Measurements from ENCODE around the gene NBEAL2. TPM values are rescaled to one million over a fixed set of nuclear protein-coding genes. Genes with fewer than 3 reads are reported as not detected.

NBEAL2 gene
- total RNA-seq, 1 experiment from 2014 or later = 80.0 TPM

DNA sequence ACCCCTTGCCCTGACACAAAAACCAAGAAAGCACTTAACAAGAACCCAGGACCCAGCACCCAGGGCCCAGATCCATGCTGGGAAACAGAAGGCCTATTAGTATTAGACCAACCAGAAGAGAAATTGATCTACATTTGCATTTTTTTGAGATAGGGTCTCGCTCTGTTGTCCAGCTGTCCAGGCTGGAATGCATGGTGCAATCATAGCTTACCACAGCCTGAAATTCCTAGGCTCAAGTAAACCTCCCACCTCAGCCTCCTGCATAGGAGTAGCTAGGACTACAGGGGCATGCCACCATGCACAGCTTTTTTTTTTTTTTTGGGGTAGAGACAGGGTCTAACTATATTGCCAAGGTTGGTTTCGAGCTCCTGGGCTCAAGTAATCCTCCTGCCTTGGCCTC, 29.3 kb upstream of the NBEAL2 start:
- Mint-ChIP-seq H3K27ac (no peak overlapping the region), H3K9me3 (no peaks in the 10 kb centered on the region), H3K27me3 (ENCODE audit: low read depth) (no peaks in the 10 kb centered on the region), H3K36me3 (peaks cover 3% of the 10 kb centered on the region; the same call in 1 of the 2 replicates), H3K4me3 (no peak overlapping the region), H3K4me1 (peaks cover 73% of the 10 kb centered on the region)
- ChIA-PET POLR2A (interaction anchor here (0.6 kb wide), 1 partner anchor 126 kb away, joined by 3 read pairs; no protein-coding TSS in a partner anchor), CTCF (interaction anchor here (0.6 to 1.1 kb wide), 3 partner anchors 26 to 1674 kb away, joined by 3 to 8 read pairs (median 3); no protein-coding TSS in a partner anchor)
- ATAC-seq = no peak
- TF ChIP-seq NR1H2 (CRISPR knock-in tag; IDR thresholded peaks at IDR 0.05) (no peak), ZNF138 (CRISPR knock-in tag; conservative IDR thresholded peaks at IDR 0.05) (no peak), JAZF1 (CRISPR knock-in tag; IDR thresholded peaks at IDR 0.05) (no peak), EMX1 (CRISPR knock-in tag; IDR thresholded peaks at IDR 0.05) (no peak), SOX15 (CRISPR knock-in tag; IDR thresholded peaks at IDR 0.05) (no peak)
- TF ChIP-seq, protein P1, sequence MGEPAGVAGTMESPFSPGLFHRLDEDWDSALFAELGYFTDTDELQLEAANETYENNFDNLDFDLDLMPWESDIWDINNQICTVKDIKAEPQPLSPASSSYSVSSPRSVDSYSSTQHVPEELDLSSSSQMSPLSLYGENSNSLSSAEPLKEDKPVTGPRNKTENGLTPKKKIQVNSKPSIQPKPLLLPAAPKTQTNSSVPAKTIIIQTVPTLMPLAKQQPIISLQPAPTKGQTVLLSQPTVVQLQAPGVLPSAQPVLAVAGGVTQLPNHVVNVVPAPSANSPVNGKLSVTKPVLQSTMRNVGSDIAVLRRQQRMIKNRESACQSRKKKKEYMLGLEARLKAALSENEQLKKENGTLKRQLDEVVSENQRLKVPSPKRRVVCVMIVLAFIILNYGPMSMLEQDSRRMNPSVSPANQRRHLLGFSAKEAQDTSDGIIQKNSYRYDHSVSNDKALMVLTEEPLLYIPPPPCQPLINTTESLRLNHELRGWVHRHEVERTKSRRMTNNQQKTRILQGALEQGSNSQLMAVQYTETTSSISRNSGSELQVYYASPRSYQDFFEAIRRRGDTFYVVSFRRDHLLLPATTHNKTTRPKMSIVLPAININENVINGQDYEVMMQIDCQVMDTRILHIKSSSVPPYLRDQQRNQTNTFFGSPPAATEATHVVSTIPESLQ (CRISPR knock-in tag; IDR thresholded peaks at IDR 0.05) = no peak
- TF ChIP-seq, protein P2, sequence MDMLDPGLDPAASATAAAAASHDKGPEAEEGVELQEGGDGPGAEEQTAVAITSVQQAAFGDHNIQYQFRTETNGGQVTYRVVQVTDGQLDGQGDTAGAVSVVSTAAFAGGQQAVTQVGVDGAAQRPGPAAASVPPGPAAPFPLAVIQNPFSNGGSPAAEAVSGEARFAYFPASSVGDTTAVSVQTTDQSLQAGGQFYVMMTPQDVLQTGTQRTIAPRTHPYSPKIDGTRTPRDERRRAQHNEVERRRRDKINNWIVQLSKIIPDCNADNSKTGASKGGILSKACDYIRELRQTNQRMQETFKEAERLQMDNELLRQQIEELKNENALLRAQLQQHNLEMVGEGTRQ (CRISPR knock-in tag; IDR thresholded peaks at IDR 0.05) = no peak
- TF ChIP-seq, protein P3, sequence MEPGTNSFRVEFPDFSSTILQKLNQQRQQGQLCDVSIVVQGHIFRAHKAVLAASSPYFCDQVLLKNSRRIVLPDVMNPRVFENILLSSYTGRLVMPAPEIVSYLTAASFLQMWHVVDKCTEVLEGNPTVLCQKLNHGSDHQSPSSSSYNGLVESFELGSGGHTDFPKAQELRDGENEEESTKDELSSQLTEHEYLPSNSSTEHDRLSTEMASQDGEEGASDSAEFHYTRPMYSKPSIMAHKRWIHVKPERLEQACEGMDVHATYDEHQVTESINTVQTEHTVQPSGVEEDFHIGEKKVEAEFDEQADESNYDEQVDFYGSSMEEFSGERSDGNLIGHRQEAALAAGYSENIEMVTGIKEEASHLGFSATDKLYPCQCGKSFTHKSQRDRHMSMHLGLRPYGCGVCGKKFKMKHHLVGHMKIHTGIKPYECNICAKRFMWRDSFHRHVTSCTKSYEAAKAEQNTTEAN (CRISPR knock-in tag; IDR thresholded peaks at IDR 0.05) = no peak
- TF ChIP-seq, protein P4, sequence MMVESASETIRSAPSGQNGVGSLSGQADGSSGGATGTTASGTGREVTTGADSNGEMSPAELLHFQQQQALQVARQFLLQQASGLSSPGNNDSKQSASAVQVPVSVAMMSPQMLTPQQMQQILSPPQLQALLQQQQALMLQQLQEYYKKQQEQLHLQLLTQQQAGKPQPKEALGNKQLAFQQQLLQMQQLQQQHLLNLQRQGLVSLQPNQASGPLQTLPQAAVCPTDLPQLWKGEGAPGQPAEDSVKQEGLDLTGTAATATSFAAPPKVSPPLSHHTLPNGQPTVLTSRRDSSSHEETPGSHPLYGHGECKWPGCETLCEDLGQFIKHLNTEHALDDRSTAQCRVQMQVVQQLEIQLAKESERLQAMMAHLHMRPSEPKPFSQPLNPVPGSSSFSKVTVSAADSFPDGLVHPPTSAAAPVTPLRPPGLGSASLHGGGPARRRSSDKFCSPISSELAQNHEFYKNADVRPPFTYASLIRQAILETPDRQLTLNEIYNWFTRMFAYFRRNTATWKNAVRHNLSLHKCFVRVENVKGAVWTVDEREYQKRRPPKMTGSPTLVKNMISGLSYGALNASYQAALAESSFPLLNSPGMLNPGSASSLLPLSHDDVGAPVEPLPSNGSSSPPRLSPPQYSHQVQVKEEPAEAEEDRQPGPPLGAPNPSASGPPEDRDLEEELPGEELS (CRISPR knock-in tag; IDR thresholded peaks at IDR 0.05) = no peak
- DNase-seq (ENCODE audit: low spot score) = no peak

DNA sequence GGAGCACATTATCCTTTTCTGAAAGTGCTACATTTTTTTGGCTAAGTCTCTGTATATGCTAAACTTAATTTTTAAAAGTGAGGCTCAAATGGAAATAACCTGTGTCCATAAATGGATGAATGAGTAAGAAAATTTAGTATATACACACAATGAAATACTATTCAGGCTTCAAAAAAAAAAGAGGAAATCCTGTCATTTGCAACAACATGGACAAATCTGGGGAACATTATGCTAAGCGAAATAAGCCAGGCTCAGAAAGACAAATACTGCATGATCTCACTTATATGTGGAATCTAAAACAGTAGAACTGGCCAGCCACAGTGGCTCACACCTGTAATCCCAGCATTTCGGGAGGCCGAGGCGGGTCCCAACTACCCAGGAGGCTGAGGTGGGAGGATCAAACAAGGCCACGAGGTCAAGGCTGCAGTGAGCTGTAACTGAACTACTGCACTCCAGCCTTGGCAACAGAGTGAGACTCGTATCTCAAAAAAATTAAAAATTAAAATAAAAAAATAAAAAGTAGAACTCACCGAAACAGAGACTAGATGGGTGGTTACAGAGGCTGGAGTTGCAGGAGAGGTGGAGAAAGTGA, 28.7 kb upstream of the NBEAL2 start:
- Mint-ChIP-seq H3K36me3 (peaks cover 3% of the 10 kb centered on the region; the same call in 1 of the 2 replicates), H3K4me3 (no peak overlapping the region), H3K27me3 (ENCODE audit: low read depth) (no peaks in the 10 kb centered on the region), H3K4me1 (peaks cover 71% of the 10 kb centered on the region), H3K9me3 (no peaks in the 10 kb centered on the region), H3K27ac (no peak overlapping the region)
- ChIA-PET CTCF (interaction anchor here (0.6 to 1.1 kb wide), 2 partner anchors 27 to 1673 kb away, joined by 3 to 8 read pairs; no protein-coding TSS in a partner anchor), POLR2A (no interaction called here)
- ATAC-seq = no peak
- no peak for DNase-seq (ENCODE audit: low spot score)
- no peak for TF ChIP-seq SOX15 (CRISPR knock-in tag; IDR thresholded peaks at IDR 0.05)
- no peak for TF ChIP-seq ZNF219 (CRISPR knock-in tag; IDR thresholded peaks at IDR 0.05; ENCODE audit: borderline replicate concordance)
- no peak for TF ChIP-seq NFYB (CRISPR knock-in tag; conservative IDR thresholded peaks at IDR 0.05; ENCODE audit: low read depth)
- TF ChIP-seq TCF7 (CRISPR knock-in tag; IDR thresholded peaks at IDR 0.05; ENCODE audit: low read depth) = no peak
- no peak for TF ChIP-seq NR3C1 (CRISPR knock-in tag; conservative IDR thresholded peaks at IDR 0.05; ENCODE audit: low read depth)
- no peak for TF ChIP-seq EMX1 (CRISPR knock-in tag; IDR thresholded peaks at IDR 0.05)
- no peak for TF ChIP-seq FOXJ3 (CRISPR knock-in tag; IDR thresholded peaks at IDR 0.05; ENCODE audit: borderline replicate concordance)
- TF ChIP-seq GTF2I (CRISPR knock-in tag; conservative IDR thresholded peaks at IDR 0.05) = no peak
- TF ChIP-seq ZBTB21 (CRISPR knock-in tag; IDR thresholded peaks at IDR 0.05; ENCODE audit: borderline replicate concordance) = no peak
- no peak for TF ChIP-seq JAZF1 (CRISPR knock-in tag; IDR thresholded peaks at IDR 0.05)
- TF ChIP-seq, protein P5, sequence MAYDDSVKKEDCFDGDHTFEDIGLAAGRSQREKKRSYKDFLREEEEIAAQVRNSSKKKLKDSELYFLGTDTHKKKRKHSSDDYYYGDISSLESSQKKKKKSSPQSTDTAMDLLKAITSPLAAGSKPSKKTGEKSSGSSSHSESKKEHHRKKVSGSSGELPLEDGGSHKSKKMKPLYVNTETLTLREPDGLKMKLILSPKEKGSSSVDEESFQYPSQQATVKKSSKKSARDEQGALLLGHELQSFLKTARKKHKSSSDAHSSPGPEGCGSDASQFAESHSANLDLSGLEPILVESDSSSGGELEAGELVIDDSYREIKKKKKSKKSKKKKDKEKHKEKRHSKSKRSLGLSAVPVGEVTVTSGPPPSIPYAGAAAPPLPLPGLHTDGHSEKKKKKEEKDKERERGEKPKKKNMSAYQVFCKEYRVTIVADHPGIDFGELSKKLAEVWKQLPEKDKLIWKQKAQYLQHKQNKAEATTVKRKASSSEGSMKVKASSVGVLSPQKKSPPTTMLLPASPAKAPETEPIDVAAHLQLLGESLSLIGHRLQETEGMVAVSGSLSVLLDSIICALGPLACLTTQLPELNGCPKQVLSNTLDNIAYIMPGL (CRISPR knock-in tag; IDR thresholded peaks at IDR 0.05) = no peak
- TF ChIP-seq ZNF138 (CRISPR knock-in tag; conservative IDR thresholded peaks at IDR 0.05) = no peak
- TF ChIP-seq, protein P6, sequence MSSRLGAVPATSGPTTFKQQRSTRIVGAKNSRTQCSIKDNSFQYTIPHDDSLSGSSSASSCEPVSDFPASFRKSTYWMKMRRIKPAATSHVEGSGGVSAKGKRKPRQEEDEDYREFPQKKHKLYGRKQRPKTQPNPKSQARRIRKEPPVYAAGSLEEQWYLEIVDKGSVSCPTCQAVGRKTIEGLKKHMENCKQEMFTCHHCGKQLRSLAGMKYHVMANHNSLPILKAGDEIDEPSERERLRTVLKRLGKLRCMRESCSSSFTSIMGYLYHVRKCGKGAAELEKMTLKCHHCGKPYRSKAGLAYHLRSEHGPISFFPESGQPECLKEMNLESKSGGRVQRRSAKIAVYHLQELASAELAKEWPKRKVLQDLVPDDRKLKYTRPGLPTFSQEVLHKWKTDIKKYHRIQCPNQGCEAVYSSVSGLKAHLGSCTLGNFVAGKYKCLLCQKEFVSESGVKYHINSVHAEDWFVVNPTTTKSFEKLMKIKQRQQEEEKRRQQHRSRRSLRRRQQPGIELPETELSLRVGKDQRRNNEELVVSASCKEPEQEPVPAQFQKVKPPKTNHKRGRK (CRISPR knock-in tag; IDR thresholded peaks at IDR 0.05; ENCODE audit: borderline replicate concordance) = no peak
- TF ChIP-seq ZNF671 (CRISPR knock-in tag; IDR thresholded peaks at IDR 0.05) = no peak
- no peak for TF ChIP-seq ZNF232 (CRISPR knock-in tag; IDR thresholded peaks at IDR 0.05)

All from WTC11 (cell line).